GM19467 (cell line): Measurements from ENCODE around the gene SNX5.
"Not testable (repeated sequence)": the region's sequence is repeated elsewhere in the genome, so short reads cannot be mapped to it uniquely, and the experiment has no call there.

ENCODE experiments used
- ATAC-seq: cut with Tn5 transposase; IDR thresholded peaks from one replicate; pipeline ENCODE4 v1.9.1; 2021; ENCODE audit warnings: mild to moderate bottlenecking, moderate library complexity; ENCODE audit not compliant: unreplicated experiment

The SNX5 gene

GRCh38 chr20:17960927-17961586 lies 7.5 kb downstream of the SNX5 start:
- no peak for ATAC-seq

- not testable (repeated sequence) for ATAC-seq
Measured at GRCh38 chr20:17960400-17960885, 8.2 kb downstream of the SNX5 start.

DNA sequence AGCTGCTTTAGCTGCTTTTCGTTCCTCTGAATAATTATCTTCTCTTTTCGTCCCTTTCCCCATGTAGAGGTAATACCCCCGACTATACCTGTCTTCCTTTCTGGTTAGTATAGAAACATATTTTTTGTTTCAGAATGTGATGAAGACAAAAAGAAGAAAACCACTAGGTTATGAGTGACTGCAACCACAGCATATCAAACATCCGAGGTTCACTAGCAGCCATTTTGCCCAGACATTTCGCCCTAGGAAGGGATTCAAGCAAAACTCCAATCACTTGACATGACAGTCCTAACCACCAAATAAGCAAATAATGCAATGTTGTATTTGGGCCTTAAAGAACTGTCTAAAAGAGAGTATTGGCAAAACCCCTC lies 9.4 kb downstream of the SNX5 start:
- ATAC-seq, result no peak

DNA sequence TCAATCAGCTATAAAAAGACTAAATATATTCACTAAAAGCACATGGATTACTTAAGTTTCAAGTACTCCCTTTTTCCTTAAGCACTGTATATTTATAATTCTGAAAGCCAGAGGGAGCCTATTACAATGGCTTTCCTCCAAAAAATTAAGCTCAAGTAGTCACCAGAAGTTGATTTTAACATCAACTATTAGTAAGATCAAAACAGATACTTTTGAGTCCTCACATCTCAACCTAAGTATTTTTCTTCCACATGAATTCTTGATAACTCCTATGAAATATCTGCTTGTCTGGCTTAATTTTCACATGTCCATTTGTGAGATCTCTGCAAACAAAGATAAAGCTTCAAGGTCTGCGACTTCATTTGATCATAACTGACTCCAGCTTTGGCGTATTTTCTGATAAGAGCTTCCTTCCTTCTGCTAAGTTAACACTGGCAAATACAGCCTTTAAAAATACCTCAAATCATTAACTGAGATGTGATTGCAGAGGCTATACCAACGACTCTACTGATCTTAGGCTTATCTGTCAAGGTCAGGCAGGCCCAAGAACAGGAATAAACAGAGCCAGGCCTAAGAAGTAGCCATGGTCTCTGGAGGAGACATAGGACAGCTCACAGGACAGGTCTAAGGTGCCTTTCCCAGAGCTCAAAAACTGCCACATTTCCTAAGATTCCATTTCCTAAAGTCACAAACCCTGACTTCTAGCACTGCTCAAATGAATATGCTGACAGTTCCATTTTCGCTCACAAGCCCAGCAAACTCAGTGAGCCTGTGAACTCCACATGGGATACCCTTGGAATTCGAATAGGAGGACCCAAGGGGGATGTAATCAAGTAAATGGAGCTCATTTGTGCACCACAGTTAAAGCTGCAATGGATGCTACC lies 10.0 kb downstream of the SNX5 start:
- no peak for ATAC-seq

DNA sequence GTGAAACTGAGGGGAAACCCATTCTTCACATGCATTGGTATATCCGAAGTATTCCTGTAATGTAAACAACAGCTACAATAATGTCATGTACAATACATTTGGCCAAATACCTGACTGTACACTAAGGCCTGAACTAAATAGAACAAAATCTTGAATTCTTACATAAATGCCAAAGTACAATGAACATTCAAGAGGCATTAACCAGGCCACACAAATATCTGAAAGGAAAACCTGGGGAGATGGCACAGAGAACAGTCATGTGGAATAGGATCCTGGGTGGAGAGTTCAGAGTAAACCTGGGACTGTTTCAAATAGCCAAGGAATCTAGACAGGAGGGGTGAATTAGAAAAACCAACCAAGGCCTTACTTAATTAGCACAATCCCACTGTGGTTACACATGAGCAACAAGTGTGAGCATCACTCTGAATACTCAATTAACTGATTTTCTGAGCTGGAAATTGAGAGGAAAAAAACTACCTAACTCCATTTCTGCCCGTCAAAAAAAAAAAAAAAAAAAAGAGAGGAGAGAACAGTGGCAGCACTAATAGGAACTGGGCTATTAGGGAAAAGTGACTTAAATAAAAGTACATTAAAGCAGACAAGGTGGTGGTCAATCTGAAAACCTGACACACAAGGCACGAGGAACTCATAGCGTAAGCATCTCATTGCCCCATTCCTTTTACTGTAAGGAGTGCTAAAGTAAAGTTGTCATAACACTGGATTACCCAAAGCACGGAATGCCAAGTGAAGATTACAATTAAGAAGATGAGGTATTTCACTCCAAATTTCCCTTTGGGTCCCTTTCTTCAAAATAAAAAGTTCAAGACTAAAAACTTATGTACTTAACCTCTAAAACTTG lies 10.9 kb downstream of the SNX5 start:
- ATAC-seq, result no peak

- ATAC-seq, result no peak
Measured at GRCh38 chr20:17956099-17956685, 12.4 kb downstream of the SNX5 start.

DNA sequence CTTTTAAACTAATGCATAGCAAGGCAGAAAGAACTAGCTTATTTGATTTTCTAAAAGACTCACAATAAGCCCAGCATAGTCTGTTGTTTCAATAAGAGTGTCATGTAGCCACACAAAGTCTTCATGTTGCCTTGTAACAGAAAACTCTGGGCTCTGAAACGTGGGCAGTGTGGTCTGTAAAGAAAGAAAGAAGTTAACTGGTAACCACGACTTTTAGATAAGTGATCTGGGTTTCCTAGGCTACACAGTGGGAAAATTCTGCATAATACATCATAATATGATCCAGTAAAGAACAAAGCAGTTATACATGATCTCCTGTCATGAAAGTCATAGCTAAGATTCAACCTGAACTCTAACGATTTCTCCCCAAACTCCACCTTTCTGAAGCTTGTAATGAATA lies 13.3 kb downstream of the SNX5 start:
- no peak for ATAC-seq

- no peak for ATAC-seq
Measured at GRCh38 chr20:17953935-17954334, 14.7 kb downstream of the SNX5 start.

DNA sequence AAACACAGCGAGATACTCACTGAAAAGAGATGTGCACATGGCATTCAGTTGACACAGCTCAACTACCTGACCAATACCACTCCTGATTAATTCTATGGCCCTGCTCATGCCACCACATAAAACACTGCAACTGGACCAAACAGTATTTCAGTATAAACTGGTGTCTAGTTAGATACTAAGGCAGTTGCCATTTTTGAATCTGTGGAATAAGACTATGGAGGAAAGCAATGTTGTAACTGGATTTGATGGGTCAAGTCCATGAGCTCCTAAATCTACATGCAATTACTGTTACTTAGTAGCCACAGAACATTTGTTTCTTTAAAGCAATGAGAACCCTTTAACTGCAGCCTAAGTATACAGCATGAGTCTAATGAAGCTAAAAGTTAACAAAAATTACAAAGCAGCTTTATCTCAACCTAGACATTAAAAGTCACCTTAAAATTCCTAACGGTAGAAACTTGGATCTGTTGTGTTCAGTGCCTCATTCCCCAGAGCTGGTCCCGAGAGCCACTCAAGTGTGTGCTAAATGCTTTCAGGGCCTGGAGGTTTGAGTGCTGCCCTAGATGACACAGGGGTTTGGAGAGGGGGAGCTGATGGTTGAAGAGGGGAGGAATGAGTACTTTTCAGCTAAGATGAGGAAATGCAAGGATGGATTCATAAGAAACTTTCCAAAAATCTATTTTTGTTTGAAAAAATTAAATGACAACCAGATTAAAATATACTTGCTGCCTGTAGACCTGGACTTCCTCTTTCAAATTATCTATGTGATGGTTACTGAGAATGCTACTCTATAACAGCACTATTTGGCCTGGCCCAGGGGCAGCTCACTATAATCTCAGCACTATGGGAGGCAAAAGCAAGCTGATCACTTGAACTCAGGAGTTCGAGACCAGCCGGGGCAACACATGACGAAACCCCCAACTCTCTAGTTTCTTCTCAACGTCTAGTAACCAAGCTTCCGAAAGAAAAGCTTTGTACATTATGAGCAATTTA lies 15.6 kb downstream of the SNX5 start:
- ATAC-seq, result no peak

DNA sequence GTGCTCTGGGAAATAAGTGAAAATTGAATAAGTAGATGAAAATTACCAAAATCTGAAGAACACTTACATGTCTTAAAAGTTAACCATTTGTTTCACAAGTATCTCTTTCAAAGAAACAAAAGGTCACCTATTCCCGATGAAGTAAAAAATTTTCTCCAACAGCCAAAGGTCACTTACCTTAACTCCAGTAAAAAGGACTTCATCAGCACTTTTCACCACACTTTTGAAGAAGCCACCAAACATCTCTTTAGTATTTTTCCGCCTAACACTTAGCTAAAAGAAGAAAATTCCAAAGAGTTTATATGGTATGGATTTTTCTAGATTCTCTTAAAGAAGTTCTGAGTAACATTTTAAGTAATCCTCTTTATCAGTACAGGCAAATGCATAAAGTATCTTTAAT lies 17.3 kb downstream of the SNX5 start:
- ATAC-seq, result no peak

DNA sequence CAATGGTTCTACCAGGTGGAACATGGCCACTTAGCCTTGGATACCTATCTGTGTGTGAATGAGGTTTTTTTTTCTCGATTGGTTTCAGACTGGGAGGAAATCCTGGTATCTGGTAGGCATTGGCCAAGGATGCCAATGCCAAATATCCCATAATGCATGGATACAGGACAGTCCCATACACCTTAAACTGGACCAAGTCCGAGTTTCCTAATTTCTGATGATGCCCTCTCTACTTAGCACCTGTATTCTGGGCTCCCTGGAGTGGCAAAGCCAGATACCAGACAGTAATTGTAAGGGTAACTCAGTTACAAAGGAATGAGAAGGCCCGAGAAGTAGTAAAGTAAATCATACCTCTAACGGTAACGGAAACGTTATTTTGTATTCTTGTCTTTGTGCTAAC lies 17.9 kb downstream of the SNX5 start:
- ATAC-seq, result no peak

DNA sequence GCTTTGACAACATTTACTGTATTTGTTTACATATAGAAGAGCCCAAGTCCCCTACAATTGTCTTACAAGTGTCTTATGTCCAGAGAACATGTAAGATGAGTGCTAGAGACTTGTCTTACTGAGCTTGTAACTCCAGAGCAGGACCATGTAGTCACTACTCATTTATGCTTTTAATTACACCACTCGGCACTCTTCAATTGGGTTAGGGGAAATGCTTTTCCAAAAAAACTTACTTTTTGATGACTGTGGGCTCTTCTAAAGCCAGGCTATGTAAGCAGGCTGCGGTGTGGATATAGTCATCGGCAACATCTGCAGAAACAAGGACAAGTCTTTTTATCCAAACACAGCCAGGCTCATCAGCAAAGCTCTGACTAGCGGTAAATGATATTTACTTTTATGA lies 18.7 kb downstream of the SNX5 start:
- ATAC-seq, result no peak

DNA sequence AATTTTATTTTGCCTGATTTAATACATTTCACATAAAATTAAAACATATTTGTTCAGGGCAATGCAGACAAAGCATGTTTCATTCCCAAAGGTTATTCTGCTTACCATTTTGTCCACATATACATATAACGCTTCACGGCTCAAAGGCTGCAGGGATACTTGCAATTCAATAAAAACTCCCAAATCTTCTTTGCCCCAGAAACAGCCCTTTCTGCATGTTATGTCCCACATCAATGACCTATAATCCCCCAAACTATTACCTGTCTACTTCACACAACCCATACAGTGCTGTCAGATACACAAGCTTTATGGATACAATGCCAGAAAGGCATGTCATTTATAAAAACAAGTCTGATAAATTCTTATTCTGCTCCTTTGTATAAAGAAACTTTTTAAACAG lies 20.2 kb downstream of the SNX5 start:
- ATAC-seq, result no peak

DNA sequence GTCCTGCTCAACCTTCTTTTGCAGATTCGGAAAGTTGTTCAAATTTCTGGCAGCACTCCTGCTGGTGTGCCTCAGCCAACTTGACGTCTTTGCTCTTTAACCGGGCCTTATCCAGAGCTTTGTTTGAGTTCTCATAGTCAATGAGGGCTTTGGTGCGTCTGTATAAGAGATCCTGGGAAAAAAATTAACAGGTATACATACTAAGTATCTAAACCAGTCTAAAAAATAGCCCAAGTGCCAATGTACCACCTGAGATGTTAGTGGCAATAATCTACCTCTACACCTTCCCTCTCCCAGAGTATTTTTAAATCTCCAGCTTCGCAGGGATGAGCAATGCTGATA lies 21.1 kb downstream of the SNX5 start:
- ATAC-seq, result no peak

- no peak for ATAC-seq
Measured at GRCh38 chr20:17946572-17947473, 21.8 kb downstream of the SNX5 start.

DNA sequence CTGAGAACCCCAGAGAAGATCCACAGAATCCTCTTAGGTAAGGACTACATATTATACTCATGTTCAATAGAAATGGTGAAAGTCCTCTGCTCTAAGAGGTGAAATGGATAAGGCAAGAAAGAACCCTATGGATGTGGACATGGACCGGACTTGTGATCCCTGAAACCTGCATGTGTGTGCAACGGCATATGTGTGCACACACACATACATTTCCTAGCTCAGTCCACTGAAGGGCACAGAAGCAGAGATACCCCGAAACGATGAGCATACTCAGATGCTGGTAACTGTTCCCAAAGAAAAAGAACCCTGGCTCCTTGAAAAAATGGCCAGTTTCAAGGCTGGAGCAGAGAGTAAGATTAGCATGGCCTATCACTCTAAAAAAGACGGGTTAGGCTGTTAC lies 22.6 kb downstream of the SNX5 start:
- no peak for ATAC-seq

- no peak for ATAC-seq
Measured at GRCh38 chr20:17944854-17945474, 23.6 kb downstream of the SNX5 start.

- peak; percentile 69 for ATAC-seq
Measured at GRCh38 chr20:17943343-17943742, 25.3 kb downstream of the SNX5 start.

DNA sequence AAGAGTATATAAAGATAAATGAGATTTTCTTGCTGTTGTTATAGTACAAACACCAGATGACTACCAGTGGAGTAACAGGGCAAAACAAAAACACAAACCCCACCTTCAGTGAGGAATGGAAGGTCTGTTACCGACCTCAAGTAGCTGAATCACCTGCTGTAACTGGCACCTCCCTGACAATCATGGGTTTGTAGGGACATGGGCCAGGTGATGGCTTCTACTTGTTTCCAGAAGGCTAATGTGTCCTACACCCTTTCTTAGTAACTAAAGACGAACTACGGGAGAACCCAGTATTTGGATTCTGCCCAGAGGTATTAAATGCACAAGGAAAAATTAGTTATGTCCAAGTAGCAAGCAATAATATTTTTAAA lies 26.8 kb downstream of the SNX5 start:
- ATAC-seq, result no peak
